HG02852 (cell line): ENCODE data around the gene USP7.

ENCODE experiments used
- ATAC-seq: cut with Tn5 transposase; IDR thresholded peaks from one replicate; pipeline ENCODE4 v1.9.1; 2021; ENCODE audit warnings: mild to moderate bottlenecking, moderate library complexity; ENCODE audit not compliant: unreplicated experiment

Gene USP7

GRCh38 chr16:8953064-8953463 is 10.6 kb downstream of the USP7 start:
- no peak for ATAC-seq

GRCh38 chr16:8952281-8952751 is 11.4 kb downstream of the USP7 start:
- no peak for ATAC-seq

GRCh38 chr16:8951447-8952280 is 12.0 kb downstream of the USP7 start:
- ATAC-seq: no peak

- no peak for ATAC-seq
Measured at GRCh38 chr16:8950580-8951077, 13.1 kb downstream of the USP7 start.

GRCh38 chr16:8949536-8950418 is 13.9 kb downstream of the USP7 start:
- ATAC-seq: no peak

- no peak for ATAC-seq
Measured at GRCh38 chr16:8948831-8949230, 14.9 kb downstream of the USP7 start.

GRCh38 chr16:8948069-8948593 is 15.6 kb downstream of the USP7 start:
- ATAC-seq: no peak

- no peak for ATAC-seq
Measured at GRCh38 chr16:8946544-8946943, 17.2 kb downstream of the USP7 start.

GRCh38 chr16:8945626-8946296 is 17.9 kb downstream of the USP7 start:
- no peak for ATAC-seq

GRCh38 chr16:8943966-8944759 is 19.5 kb downstream of the USP7 start:
- peak; percentile 79 for ATAC-seq

GRCh38 chr16:8943001-8943763 is 20.5 kb downstream of the USP7 start:
- ATAC-seq: no peak

GRCh38 chr16:8941718-8942344 is 21.9 kb downstream of the USP7 start:
- ATAC-seq: no peak

- no peak for ATAC-seq
Measured at GRCh38 chr16:8937803-8938202, 25.9 kb downstream of the USP7 start.

GRCh38 chr16:8936421-8936820 is 27.3 kb downstream of the USP7 start:
- ATAC-seq: peak; percentile 90

GRCh38 chr16:8935989-8936388 is 27.7 kb downstream of the USP7 start:
- peak; percentile 12 for ATAC-seq

- no peak for ATAC-seq
Measured at GRCh38 chr16:8934601-8935000, 29.1 kb downstream of the USP7 start.

- no peak for ATAC-seq
Measured at GRCh38 chr16:8931859-8932258, 31.8 kb downstream of the USP7 start.

GRCh38 chr16:8929086-8929748 is 34.5 kb downstream of the USP7 start:
- ATAC-seq: no peak
